Activated CD4-positive, alpha-beta T cell treated with anti-CD3 and anti-CD28 coated beads, Interleukin-2, amount 50 U/mL, for 1 hour (primary cell): ENCODE results near the gene SYTL1.
"Not testable (repeated sequence)": the region's sequence is repeated elsewhere in the genome, so short reads cannot be mapped to it uniquely, and the experiment has no call there.

Source experiments
- DNase-seq: peaks from one replicate; pipeline ENCODE4 v3.0.0-alpha.2; 2020

The SYTL1 gene

DNA sequence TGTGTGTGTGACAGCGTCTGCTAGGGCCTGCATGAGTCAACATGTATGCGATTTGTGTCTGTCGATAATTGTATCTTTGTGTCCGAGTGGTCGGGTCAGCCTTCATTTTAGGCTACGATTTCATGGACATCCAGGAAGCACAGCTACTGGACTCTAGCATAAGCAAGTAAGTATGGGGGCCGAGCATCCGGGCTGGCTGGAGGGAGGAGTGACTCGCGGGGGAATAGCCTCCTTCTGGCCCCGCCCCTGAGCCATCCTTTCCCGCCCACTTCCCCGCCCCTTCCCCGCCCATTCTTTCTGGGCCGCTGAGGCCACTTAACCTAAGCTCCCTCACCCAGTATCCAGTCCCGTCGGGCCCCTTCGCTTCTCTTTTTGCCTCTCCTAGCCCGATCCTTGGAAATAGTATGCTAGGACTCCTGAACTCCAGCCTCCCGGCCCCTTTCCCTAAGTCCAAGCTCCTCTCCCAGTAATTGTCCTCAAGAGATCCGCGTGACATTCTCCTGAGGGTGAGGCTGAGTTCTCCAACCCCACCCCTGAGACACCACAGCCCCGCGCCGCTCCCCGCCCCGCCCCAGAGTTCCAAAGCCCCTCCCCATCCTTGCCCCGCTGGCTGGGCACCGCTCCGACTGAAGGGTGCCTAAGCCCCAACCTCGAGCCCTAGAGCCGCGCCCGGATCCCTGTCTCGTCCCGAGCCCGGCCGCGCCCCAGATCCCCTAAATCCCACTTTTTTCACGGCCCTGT, 23.7 kb downstream of the SYTL1 start:
- DNase-seq = peak; percentile 74

DNA sequence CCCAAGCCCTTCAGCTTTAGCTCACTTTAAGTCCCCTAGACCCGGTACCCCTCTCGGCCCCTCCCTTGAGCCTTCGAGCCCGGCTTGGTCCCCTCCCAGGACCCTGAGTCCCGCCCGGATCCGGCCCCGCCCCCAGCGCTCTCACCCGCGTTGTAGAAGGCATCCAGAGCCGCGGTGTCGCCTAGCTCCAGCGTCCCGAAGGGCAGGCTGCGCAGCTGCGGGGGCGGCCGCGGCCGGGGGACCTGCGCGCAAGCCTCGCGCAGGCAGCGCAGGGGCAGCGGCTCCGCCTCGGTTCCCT, 24.2 kb downstream of the SYTL1 start:
- peak; percentile 63 for DNase-seq

GRCh38 chr1:27366411-27367159, 24.8 kb downstream of the SYTL1 start, which contains the start of gene MAP3K6:
MAP3K6 (minus strand) TSS chr1:27366961; CDS start chr1:27366597, 364 bp downstream.
- peak; percentile 17 for DNase-seq

- no peak for DNase-seq
These were observed 25.4 kb downstream of the SYTL1 start for GRCh38 chr1:27367160-27367650.

- no peak for DNase-seq
These were observed 27.2 kb downstream of the SYTL1 start for GRCh38 chr1:27368869-27369582.

GRCh38 chr1:27372022-27372807, 30.4 kb downstream of the SYTL1 start:
- no peak for DNase-seq

DNA sequence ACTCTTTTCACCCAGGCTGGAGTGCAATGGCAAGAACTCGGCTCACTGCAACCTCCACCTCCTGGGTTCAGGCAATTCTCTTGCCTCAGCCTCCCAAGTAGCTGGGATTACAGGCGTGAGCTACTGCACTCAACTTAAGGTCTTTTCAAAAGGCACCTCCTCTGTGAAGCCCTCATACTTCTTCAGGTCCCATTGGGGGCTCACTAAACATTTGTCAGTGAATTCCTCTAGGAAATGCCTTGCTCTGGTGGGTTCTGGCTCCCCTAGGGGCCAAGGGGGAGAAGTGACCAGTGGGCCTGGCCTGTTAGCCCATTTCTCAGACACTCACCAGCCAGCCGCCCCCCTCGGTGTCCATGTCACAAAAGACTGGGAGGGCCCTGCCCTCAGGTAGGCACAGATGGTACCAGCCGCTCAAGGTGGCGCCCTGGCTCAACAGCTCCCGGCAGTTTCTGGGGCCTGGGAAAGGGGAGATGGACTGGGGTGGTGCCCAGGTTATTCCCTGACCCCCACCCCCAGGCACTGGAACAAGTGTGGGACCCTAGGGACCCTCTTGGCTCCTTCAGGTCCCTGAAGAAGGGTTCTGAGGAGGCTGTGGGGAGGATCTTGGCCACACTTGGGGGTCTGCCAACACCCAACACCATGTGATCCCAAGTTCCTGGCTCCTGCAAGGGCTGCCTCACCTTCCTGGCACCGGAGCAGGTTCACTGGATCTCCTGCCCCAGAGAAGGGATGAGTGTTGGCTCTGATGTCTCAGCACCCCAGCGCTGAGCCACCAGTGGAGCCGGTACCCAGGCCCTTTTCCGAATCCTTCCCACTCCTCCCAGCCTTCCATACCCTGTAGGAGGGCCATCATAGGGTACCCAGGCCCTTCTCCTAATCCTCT, 31.2 kb downstream of the SYTL1 start:
- no peak for DNase-seq

DNA sequence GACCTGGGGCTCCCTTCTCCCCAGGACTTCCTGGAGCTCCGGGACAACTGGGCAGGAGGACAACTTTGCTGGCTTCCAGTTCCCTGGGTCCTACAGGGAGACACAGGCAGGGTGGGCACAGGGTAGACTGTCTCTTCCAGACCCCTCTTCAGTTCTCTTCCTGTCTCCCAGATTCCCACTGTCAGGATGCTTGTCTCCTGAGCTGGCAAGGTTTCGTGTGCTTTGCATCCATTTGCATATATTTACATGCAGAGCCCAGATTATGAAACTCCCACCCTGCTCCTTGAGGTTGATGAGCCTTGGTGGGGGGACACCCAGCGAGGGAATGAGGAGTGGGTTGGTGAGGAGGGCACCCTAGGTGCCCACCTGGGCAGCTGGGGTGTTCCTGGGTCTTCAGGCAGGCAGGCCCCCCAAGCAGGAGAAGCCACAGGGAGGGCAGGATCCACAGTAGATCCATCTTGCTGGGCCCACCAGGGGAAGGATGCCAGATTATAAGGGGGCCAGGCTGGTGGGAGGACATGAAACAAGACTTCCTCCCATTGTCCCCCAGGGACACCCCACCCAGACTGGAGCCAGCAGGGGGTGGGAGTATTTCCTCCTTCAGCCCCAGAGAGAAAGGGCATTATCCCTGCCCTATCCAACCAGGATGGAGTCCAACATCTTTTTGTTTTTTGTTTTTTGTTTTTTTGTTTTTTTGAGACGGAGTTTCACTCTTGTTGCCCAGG, 32.7 kb downstream of the SYTL1 start, which contains the start of gene FCN3:
FCN3 (minus strand) TSS at position 463 of the 725 bp plus-strand sequence; CDS start at position 457, 6 bp downstream.
- no peak for DNase-seq

- DNase-seq = no peak
These were observed 36.1 kb downstream of the SYTL1 start for GRCh38 chr1:27377760-27378495.

GRCh38 chr1:27379564-27380122, 37.8 kb downstream of the SYTL1 start:
- no peak for DNase-seq

GRCh38 chr1:27380224-27380623, 38.4 kb downstream of the SYTL1 start:
- no peak for DNase-seq

GRCh38 chr1:27380766-27381733, 39.2 kb downstream of the SYTL1 start:
- no peak for DNase-seq

- no peak for DNase-seq
These were observed 40.3 kb downstream of the SYTL1 start for GRCh38 chr1:27381969-27382762.

GRCh38 chr1:27383039-27383605, 41.3 kb downstream of the SYTL1 start, which contains the start of gene CD164L2:
CD164L2 (minus strand) TSS chr1:27383333; CDS start chr1:27383239, 94 bp downstream.
- DNase-seq = peak; percentile 61

- no peak for DNase-seq
These were observed 41.8 kb downstream of the SYTL1 start for GRCh38 chr1:27383661-27384060.

DNA sequence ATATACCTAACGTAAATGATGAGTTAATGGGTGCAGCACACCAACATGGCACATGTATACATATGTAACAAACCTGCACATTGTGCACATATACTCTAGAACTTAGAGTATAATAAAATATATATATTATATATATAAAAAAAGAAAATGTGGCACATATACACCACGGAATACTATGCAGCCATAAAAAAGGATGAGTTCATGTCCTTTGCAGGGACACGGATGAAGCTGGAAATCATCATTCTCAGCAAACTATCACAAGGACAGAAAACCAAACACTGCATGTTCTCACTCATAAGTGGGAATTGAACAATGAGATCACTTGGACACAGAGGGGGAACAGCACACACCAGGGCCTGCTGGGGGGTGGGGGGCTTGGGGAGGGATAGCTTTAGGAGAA, 43.0 kb downstream of the SYTL1 start:
- not testable (repeated sequence) for DNase-seq

DNA sequence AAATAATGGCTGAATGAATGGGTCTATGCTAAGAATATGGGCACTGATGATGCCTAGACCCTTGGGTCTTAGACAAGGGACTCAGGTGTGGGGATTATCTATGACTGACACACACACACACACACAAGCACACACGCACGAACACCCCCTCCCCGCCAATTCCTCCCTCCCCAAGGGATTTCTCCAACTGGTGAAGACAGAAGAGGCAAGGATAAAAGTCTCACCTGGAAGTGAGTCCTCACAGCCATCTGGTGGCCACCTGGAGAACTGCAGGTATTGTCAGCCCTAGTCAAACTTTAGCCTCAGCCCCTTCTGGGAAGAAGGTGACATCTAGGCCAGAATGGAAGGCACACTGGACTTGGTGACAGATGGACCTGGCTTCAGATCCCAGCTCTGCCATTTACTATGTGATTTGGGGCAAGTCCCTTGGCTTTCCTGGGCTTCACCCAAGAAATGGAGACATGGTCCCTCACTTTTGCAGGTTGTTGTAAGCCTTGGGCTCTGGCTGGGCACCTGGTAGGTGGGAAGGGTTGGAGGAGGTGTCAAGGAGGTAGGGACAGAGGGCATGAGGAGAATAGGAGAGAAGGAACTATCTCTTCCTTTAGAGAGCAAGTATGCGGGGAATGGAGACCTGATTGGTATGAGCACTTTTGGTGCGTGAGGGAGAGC, 46.6 kb downstream of the SYTL1 start:
- DNase-seq = peak; percentile 78
